ENCODE measurements around the gene TMEM26.

TMEM26 gene

GRCh38 chr10:61460835-61461234 is 7.7 kb upstream of the TMEM26 start:
- in situ Hi-C loops (cut with MboI; ENCODE audit: low sequenced_read_pairs): no loop called here

GRCh38 chr10:61458031-61458430 is 4.8 kb upstream of the TMEM26 start:
- in situ Hi-C loops (cut with MboI; ENCODE audit: low sequenced_read_pairs): no loop called here

DNA sequence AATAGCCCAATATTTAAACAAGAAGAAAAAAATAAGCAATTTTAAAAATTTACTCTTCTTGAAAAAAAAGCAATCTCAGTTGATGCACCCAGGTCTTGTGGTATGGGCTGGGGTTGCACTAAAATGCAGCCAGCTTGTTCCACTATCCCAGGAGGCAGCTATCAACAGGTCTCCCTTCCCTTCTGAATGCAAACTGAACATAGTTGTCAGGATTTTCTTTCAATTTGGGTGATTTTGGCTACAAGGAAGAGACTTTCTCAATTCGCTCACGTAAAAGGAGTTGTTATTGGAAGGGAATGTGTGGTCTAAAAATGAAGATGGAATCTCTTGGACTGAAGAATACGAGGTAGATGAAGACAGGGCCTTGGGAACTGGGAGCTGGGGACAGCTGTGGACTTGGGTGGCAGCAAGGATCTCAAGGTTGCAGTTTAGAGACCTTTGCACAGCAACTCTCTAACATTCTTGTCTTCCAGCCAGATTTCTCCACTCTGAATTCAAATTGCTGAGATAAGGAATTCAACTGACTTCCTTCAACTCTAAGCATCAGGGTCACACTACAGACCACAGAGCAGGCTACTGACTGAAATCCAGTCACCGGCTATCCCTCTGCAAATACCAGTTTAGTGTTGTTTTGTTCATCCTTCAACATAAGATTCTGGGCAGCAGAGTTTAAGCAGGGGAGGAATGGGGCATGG is 3.1 kb upstream of the TMEM26 start:
- in situ Hi-C loops (cut with MboI; ENCODE audit: low sequenced_read_pairs): no loop called here

- in situ Hi-C loops (cut with MboI; ENCODE audit: low sequenced_read_pairs): no loop called here
Observed at GRCh38 chr10:61455656-61456055, 2.5 kb upstream of the TMEM26 start.

GRCh38 chr10:61454541-61454940 is 1.4 kb upstream of the TMEM26 start:
- in situ Hi-C loops (cut with MboI; ENCODE audit: low sequenced_read_pairs): no loop called here

- in situ Hi-C loops (cut with MboI; ENCODE audit: low sequenced_read_pairs): no loop called here
Observed at GRCh38 chr10:61452151-61452651, 980 bp downstream of the TMEM26 start.

DNA sequence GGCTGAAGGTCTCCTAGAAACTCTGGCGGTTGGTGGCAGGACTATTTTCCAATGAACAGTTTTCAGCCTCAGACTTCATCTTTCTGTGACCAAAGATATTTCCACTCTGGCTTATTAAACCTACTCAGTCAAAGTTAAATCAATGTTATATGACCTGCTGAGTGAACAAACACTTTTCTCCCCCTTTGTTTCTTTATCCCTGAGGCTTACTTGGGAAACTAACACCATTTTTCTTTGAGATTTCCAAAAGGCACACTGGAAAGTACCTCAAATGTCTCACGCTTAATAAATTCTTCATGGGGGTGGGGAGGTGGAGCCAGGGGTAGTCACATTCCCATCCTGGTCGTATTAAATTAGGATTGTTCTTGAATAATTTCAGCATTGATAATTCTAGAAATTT is 1.8 kb downstream of the TMEM26 start:
- in situ Hi-C loops (cut with MboI; ENCODE audit: low sequenced_read_pairs): no loop called here

GRCh38 chr10:61448841-61449600 is 4.2 kb downstream of the TMEM26 start:
- in situ Hi-C loops (cut with MboI; ENCODE audit: low sequenced_read_pairs): no loop called here

- in situ Hi-C loops (cut with MboI; ENCODE audit: low sequenced_read_pairs): no loop called here
Observed at GRCh38 chr10:61448091-61448490, 5.1 kb downstream of the TMEM26 start.

DNA sequence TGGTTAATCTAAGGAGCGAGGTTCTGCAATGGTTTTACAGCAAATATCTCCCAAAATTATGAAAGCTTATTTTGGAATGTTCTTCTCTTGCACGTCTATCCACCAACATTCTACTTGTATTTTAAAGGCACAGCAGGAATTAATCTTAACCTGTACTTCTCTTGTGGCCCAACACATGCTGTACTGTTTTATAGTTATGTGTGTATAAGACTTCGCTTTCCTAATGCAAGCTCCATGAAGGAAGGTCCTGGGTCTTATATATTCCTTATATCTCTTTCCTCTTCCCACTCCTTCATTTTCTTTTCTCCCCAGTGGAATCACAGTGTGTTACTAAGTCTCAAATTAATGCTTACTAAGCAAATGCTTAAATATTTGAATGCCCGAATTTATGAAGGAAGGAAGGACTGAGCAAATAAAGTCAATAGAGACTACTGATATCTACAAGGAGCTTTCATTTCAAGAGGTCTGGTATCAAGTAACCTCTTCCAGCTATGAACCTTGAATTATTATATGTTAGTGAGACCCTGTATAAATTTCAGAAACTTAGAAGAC is 14.0 kb downstream of the TMEM26 start:
- in situ Hi-C loops (cut with MboI; ENCODE audit: low sequenced_read_pairs): no loop called here

DNA sequence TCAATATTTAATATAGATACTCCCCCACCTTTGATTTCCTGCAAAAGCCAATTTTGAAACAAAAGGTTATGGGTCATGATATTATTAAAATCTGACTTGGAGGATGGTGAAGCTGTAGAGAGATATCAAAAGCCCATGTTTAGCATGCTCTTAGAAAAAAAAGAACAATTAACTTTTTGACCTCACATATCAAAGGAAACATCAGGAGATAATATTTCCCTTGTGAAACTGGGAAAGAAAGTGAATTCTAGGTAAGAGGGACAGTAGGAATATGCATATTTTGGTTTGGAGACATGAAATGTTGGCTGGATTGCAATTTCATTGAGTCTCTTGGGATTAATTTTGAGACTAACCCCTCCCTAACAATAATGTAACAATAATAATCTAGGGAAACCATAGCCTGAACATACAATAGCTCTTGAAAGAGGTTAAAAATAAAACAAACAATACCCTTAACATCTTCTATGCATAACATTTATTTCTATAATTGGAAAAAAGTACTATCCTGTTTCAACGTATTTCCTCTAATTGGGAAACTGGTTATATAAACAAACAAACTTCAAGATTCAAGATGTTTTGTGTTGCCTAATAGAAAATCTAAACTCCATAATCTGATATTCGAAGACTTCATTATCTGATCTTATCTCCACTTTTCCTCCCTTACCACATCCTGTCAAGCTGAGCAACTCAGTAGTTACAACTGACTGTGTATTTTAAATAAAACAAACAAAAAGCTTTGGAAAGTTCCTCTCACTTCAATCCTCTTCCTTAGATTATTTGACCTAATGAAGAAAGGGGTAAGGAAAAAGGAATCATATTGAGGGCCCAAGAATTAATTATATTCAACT is 14.8 kb downstream of the TMEM26 start:
- in situ Hi-C loops (cut with MboI; ENCODE audit: low sequenced_read_pairs): no loop called here

GRCh38 chr10:61423178-61423577 is 30.0 kb downstream of the TMEM26 start:
- in situ Hi-C loops (cut with MboI; ENCODE audit: low sequenced_read_pairs): no loop called here

GRCh38 chr10:61417661-61418060 is 35.5 kb downstream of the TMEM26 start:
- in situ Hi-C loops (cut with MboI; ENCODE audit: low sequenced_read_pairs): no loop called here

DNA sequence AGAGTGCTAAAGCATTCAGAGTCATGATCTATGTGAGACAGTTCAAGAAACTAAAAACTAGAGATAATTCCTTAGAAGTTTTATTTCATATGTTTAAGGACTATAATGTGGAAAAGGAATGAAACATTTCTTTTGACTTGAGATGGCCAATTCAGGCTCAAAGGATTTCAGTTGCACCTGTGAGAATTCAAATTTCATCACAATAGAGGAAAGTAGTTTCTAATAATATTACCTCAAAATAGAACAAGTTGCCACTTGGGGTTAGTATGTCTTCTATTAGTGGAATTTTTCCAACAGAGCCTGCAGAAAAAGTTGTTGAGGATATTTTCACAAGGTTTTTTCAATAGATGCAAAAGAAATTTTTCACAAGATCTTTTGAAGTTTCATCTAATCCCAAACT is 37.4 kb downstream of the TMEM26 start:
- in situ Hi-C loops (cut with MboI; ENCODE audit: low sequenced_read_pairs): no loop called here

DNA sequence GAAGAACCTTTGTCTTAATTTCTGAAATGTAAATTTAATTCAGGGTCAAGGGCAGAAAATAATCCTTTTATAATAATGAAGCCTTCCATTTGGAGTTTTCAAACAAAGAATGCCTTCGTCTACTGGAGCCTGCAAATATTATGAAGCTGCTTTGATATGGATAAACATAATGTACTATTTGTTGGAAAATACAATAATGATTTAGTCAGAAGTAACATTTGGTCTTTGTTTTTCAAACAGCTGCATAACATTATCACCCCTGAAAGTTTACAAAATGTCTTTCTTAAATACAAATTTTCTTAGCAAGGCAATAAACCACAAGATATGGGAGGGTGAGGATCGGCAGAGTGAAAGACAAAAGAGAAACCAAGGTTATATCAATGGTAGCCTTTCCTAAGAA is 41.5 kb downstream of the TMEM26 start:
- in situ Hi-C loops (cut with MboI; ENCODE audit: low sequenced_read_pairs): no loop called here

DNA sequence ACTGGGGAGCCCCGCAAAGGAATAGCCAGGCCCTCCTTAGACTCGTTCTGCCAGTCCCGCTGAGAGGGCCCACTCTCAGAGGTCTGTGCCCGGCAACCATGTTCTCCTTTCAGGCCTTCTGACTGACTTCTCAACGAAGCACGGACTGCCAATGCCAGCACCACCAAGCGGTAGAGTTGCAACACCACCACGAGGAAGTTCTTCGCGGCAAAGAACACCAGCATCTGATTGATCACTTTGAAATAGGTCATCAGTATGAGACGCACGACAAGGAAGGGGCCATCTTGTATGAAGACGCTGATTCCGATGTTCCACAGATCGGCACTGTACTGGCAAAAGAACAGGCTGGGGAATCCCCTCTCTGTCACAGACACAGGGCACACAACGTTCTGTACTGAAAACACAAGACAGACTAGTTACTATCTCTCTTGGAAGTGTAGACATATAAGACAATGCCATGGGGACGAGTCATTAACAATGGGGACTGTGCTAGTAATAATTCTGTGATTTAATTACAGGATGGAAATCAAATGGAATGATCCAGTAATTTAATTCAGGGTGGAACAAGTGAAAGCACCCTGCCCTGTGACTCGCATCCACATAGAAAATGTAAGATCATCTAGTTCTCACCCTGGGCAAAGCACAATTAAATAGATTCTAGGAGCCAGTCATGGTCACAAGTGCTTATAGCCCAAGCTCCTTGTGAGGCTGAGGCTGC is 42.7 kb downstream of the TMEM26 start:
- in situ Hi-C loops (cut with MboI; ENCODE audit: low sequenced_read_pairs): no loop called here

- in situ Hi-C loops (cut with MboI; ENCODE audit: low sequenced_read_pairs): no loop called here
Observed at GRCh38 chr10:61409157-61409556, 44.0 kb downstream of the TMEM26 start.

DNA sequence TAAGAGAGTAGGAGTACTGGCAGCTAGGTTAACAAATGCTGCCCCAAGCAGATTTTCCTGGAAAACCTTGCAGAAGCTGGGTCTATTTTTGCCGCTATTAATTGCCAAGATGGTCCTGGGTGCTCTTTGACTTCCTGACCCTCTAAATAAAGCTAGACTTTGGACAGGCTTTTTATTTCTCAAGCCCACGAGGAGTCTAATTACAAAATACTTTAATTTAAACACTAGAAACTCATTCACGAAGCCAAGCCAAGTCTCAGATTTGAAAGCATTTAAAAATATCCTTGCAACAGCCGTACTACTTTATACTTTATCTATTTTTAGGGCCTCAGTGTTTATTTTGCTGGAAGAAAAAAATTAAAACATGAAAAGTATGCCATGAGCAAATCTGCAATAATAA is 45.1 kb downstream of the TMEM26 start:
- in situ Hi-C loops (cut with MboI; ENCODE audit: low sequenced_read_pairs): no loop called here

GRCh38 chr10:61406736-61407135 is 46.4 kb downstream of the TMEM26 start:
- in situ Hi-C loops (cut with MboI; ENCODE audit: low sequenced_read_pairs): no loop called here

DNA sequence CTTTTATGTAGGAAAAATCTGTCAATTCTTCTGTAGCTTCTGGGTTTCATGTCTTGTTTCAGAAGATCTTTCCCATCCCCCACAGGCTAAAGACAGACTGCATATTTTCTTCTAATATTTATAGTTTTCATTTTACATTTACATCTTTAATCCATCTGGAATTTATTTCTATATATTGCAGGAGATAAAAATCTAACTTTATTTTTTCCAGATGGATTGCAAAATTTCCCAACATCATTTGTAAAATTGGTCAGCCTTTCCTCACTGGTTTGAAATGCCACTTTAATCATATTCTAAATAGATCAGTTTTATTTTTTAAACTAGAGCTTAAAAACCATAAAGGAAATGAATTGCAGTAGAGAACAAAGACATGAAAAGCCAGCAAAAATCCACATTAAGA is 46.9 kb downstream of the TMEM26 start:
- in situ Hi-C loops (cut with MboI; ENCODE audit: low sequenced_read_pairs): no loop called here

GRCh38 chr10:61404751-61405150 is 48.4 kb downstream of the TMEM26 start:
- in situ Hi-C loops (cut with MboI; ENCODE audit: low sequenced_read_pairs): no loop called here

Measured in HL-60/S4 (cell line).